K562 (cell line): ENCODE measurements around the gene CLTA. TPM values are rescaled to one million over a fixed set of nuclear protein-coding genes. Genes with fewer than 3 reads are reported as not detected.

Experiments
- ATAC-seq: fragments of 200-7000 bp; cut with Tn5 transposase; 3 replicates; pipeline ENCODE4 v1.9.1; 2020; ENCODE audit warnings: moderate library complexity
- BruUV-seq: library from RNA; stranded (reverse); fragments of 400-500 nt; replicated peaks from 2 replicates; lab custom pipeline; 2021; lab: Mats Ljungman, UMichigan
- CTCF ChIA-PET: fragments of 300-600 bp; formaldehyde crosslinking; extraction: SDS; loops from one replicate; lab custom pipeline; 2021; ENCODE audit warnings: low intra/inter-chr PET ratio; lab: Yijun Ruan, JAX
- POLR2A ChIA-PET: fragments of 300-600, 350-650 bp; sonication (Branson Sonifier 250); formaldehyde crosslinking; extraction: SDS; loops from one replicate; lab custom pipeline; 2021; ENCODE audit warnings: antibody characterized with exemption, inconsistent platforms; lab: Yijun Ruan, JAX
- DNase-seq, 4 experiments: peaks; one replicate each; pipeline versions ENCODE4 v3.0.0 to v3.0.0-alpha.2; 2011 to 2018; ENCODE audit warnings: low spot score in 3 of 4, mixed read lengths in 3 of 4; ENCODE audit errors: extremely low read depth in 1 of 4
- FAIRE-seq: peaks from 2 replicates; lab custom pipeline; 2011; peaks lifted over from hg19 to GRCh38; lab: Jason Lieb, UNC
- H2AFZ ChIP-seq: 2 replicates; pipeline ENCODE4 v1.6.0; 2011; ENCODE audit warnings: low read depth, low read length, control low read depth, inconsistent platforms
- H3K27ac ChIP-seq: fragments of 200-600 bp; 3 replicates; pipeline ENCODE4 v1.8.0; 2011; ENCODE audit warnings: low read depth, mild to moderate bottlenecking, control low read depth, inconsistent platforms, low read length, moderate library complexity, mixed read lengths; ENCODE audit errors: extremely low read depth
- H3K27me3 ChIP-seq, 2 experiments: fragments of 300-600 bp in 1 of 2; 2 replicates in 1 of 2; 3 replicates in 1 of 2; pipeline versions ENCODE4 v1.6.0 to v1.8.0; 2011; ENCODE audit warnings: inconsistent platforms in 2 of 2, low read length in 2 of 2, mild to moderate bottlenecking in 1 of 2, mixed read lengths in 1 of 2, moderate library complexity in 1 of 2; ENCODE audit not compliant: control insufficient read depth in 2 of 2, insufficient read depth in 2 of 2
- H3K36me3 ChIP-seq: fragments of 300-600 bp; 3 replicates; pipeline ENCODE4 v1.8.0; 2011; ENCODE audit warnings: mild to moderate bottlenecking, low read length, inconsistent platforms; ENCODE audit not compliant: control insufficient read depth, insufficient read depth
- H3K4me1 ChIP-seq, 2 experiments: fragments of 200-600 bp in 1 of 2; replicated peaks in 1 of 2; 2 replicates in 1 of 2; 3 replicates in 1 of 2; pipeline versions ENCODE4 v1.5.1 to v1.8.0; 2011; ENCODE audit warnings: inconsistent platforms in 2 of 2, low read length in 2 of 2, mild to moderate bottlenecking in 1 of 2, mixed read lengths in 1 of 2, moderate library complexity in 1 of 2; ENCODE audit not compliant: control insufficient read depth in 2 of 2, insufficient read depth in 2 of 2
- H3K4me2 ChIP-seq: 2 replicates; pipeline ENCODE4 v1.6.1; 2011; ENCODE audit warnings: low read length, control low read depth, inconsistent platforms, mixed read lengths; ENCODE audit not compliant: insufficient read depth
- H3K4me3 ChIP-seq: fragments of 200-600 bp; sonication (generic), shearing (Covaris generic); 2 replicates; pipeline ENCODE4 v1.5.1; 2016; ENCODE audit warnings: control low read depth, inconsistent platforms
- H3K79me2 ChIP-seq: fragments of 200-600 bp; 3 replicates; pipeline ENCODE4 v1.8.0; 2011; ENCODE audit warnings: low read length, inconsistent platforms; ENCODE audit not compliant: control insufficient read depth, insufficient read depth
- H3K9ac ChIP-seq, 2 experiments: 2 replicates each; pipeline versions ENCODE4 v1.6.0 to v1.6.1; 2011; ENCODE audit warnings: low read depth in 2 of 2, low read length in 2 of 2, control low read depth in 1 of 2, inconsistent platforms in 1 of 2, mild to moderate bottlenecking in 1 of 2, mixed read lengths in 1 of 2; ENCODE audit not compliant: insufficient read depth in 1 of 2
- H3K9me1 ChIP-seq: one replicate; pipeline ENCODE4 v1.6.0; 2011; ENCODE audit warnings: inconsistent platforms, mild to moderate bottlenecking, low read length, moderate library complexity; ENCODE audit not compliant: control insufficient read depth, insufficient read depth
- H3K9me3 ChIP-seq: replicated peaks from 2 replicates; pipeline ENCODE4 v1.5.1; 2011; ENCODE audit warnings: low read depth, low read length, inconsistent platforms; ENCODE audit not compliant: control insufficient read depth, insufficient read depth
- H4K20me1 ChIP-seq: replicated peaks from 2 replicates; pipeline ENCODE4 v1.6.1; 2011; ENCODE audit warnings: low read length, inconsistent platforms, mixed read lengths; ENCODE audit not compliant: control insufficient read depth, insufficient read depth
- ATF3 ChIP-seq, 2 experiments: fragments of 450-650 bp in 1 of 2; sonication (generic) in 1 of 2; formaldehyde crosslinking in 1 of 2; IDR thresholded peaks in 1 of 2; conservative IDR thresholded peaks in 1 of 2; 2 replicates each; pipeline versions ENCODE4 v1.6.1 to v1.8.1; 2016 to 2023; ENCODE audit warnings: mild to moderate bottlenecking in 2 of 2, moderate library complexity in 2 of 2, inconsistent platforms in 1 of 2, missing genetic modification reagents in 1 of 2
- PBX2 ChIP-seq, 2 experiments: IDR thresholded peaks in 1 of 2; conservative IDR thresholded peaks in 1 of 2; 2 replicates each; pipeline ENCODE4 v1.6.1; 2016; ENCODE audit warnings: low read depth in 2 of 2, mild to moderate bottlenecking in 1 of 2, missing compliant biosample characterization in 1 of 2, missing genetic modification characterization in 1 of 2, moderate library complexity in 1 of 2
- WGBS: fragments of 100-300 bp; shearing (Covaris generic); methylation state at CpG from one replicate; pipeline ENCODE4 v1.1.6; 2016; ENCODE audit warnings: low coverage, mixed read lengths; ENCODE audit not compliant: insufficient coverage; ENCODE audit errors: missing lambda C conversion rate; 5-methylcytosine and 5-hydroxymethylcytosine counted together
- in situ Hi-C: fragments of 300-500 bp; cut with MboI; formaldehyde crosslinking; loops from 4 replicates; pipeline ENCODE4 v1.15.0; 2018; ENCODE audit warnings: inconsistent platforms, mixed read lengths
- intact Hi-C: fragments of 100-400 bp; cut with micrococcal nuclease; formaldehyde crosslinking; loops from 2 replicates; pipeline ENCODE4 v1.14.2; 2022
- polyA plus RNA-seq, 8 experiments: library from polyadenylated mRNA; depleted of rRNA in 4 of 8; stranded (reverse) in 5 of 8; unstranded in 3 of 8; fragments of >200 nt; fragmentation: Nextera tagmentation in 2 of 8; fragmentation: Illumina TruSeq in 1 of 8; extraction: Ambion mirVana in 2 of 8; extraction: Trizol in 1 of 8; gene quantifications; 2 replicates each; pipeline versions ENCODE4 v1.2.1 to v1.2.3, GENCODE V29; 2011 to 2014; ENCODE audit warnings: inconsistent platforms in 1 of 8, missing spikeins in 1 of 8
- total RNA-seq, 7 experiments: library from RNA; depleted of rRNA in 6 of 7; stranded (reverse); fragments of >200 nt in 6 of 7; fragmentation: Illumina TruSeq in 2 of 7; extraction: Trizol in 2 of 7; gene quantifications; 2 replicates each; pipeline versions ENCODE4 v1.2.1 to v1.2.3, GENCODE V29; 2011 to 2021; ENCODE audit warnings: low replicate concordance in 1 of 7

The CLTA gene
- total and polyA plus RNA-seq, 9 of the 15 experiments (the other 6 are each of a cell fraction or from before 2014, with no cell fraction given) = 37.8 to 219 (median 144) TPM

- Histone ChIP-seq H3K27ac (no peak overlapping the region), H3K9ac (no peak overlapping the region), H3K27me3 (peaks cover 0 to 15% of the 10 kb centered on the region in 2 experiments; a peak in 2 of 5 replicates), H3K9me1 (no peaks in the 10 kb centered on the region), H3K9me3 (no peaks in the 10 kb centered on the region), H3K4me2 (no peak overlapping the region), H2AFZ (no peak overlapping the region), H3K4me3 (no peak overlapping the region), H4K20me1 (no peaks in the 10 kb centered on the region), H3K4me1 (peaks cover 5 to 16% of the 10 kb centered on the region in 2 experiments; a peak in 4 of 5 replicates), H3K36me3 (no peaks in the 10 kb centered on the region), H3K79me2 (no peaks in the 10 kb centered on the region)
- WGBS = 67% methylated on average over 14 of the region's 17 CpGs
- CTCF ChIA-PET = no interaction called here
- no peak for DNase-seq
- intact Hi-C loops = loop anchor here (5.0 kb wide), 2 partner anchors 147 to 212 kb away; partner anchors contain the start of gene OR2S2
- TF ChIP-seq ATF3 (IDR thresholded peaks at IDR 0.05) (no peak), ATF3 (CRISPR knock-in tag; conservative IDR thresholded peaks at IDR 0.05) (no peak), PBX2 (CRISPR knock-in tag; IDR thresholded peaks at IDR 0.05; ENCODE audit: low read depth) (no peak), PBX2 (tag; conservative IDR thresholded peaks at IDR 0.05; ENCODE audit: low read depth) (no peak)
- in situ Hi-C loops = loop anchor here (5.0 kb wide), 1 partner anchor 67 kb away; no protein-coding TSS in a partner anchor
- BruUV-seq = no TSS peak
- POLR2A ChIA-PET = interaction anchor here (0.6 kb wide), 1 partner anchor 85 kb away, joined by 3 read pairs; no protein-coding TSS in a partner anchor
- FAIRE-seq = no peak
- ATAC-seq = no peak
These were observed 21.0 kb upstream of the CLTA start for GRCh38 chr9:36169708-36170107.
